CD14-positive monocyte (primary cell): ENCODE data around the gene BOD1. TPM values are rescaled to one million over a fixed set of nuclear protein-coding genes. Genes with fewer than 3 reads are reported as not detected.

Experiments
- DNase-seq, 3 donors: peaks; one replicate each; pipeline ENCODE4 v3.0.0-alpha.2; 2011 to 2022
- H2AFZ ChIP-seq: 2 replicates; pipeline ENCODE4 v1.6.0; 2012; ENCODE audit warnings: mild to moderate bottlenecking, low read depth, low read length, inconsistent platforms; ENCODE audit not compliant: insufficient read depth, poor library complexity, severe bottlenecking
- H3K27ac ChIP-seq, 2 donors: 1 replicate in 1 of 2; 2 replicates in 1 of 2; pipeline ENCODE4 v1.5.1; 2012 to 2013; ENCODE audit warnings: low read length in 2 of 2, control low read depth in 1 of 2, inconsistent platforms in 1 of 2, low read depth in 1 of 2, mild to moderate bottlenecking in 1 of 2
- H3K27me3 ChIP-seq, 2 donors: one replicate each; pipeline versions ENCODE4 v1.6.0 to v1.6.1; 2011 to 2013; ENCODE audit warnings: low read length in 2 of 2; ENCODE audit not compliant: control insufficient read depth in 2 of 2, insufficient read depth in 2 of 2
- H3K36me3 ChIP-seq, 2 donors: replicated peaks in 1 of 2; 1 replicate in 1 of 2; 2 replicates in 1 of 2; pipeline versions ENCODE4 v1.5.1 to v1.6.1; 2012 to 2013; ENCODE audit warnings: low read length in 2 of 2, control low read depth in 1 of 2, inconsistent platforms in 1 of 2, mild to moderate bottlenecking in 1 of 2; ENCODE audit not compliant: insufficient read depth in 2 of 2, control insufficient read depth in 1 of 2
- H3K4me1 ChIP-seq, 2 donors: 1 replicate in 1 of 2; 2 replicates in 1 of 2; pipeline versions ENCODE4 v1.5.1 to v1.6.1; 2012 to 2013; ENCODE audit warnings: low read length in 2 of 2, control low read depth in 1 of 2, inconsistent platforms in 1 of 2, mild to moderate bottlenecking in 1 of 2, moderate library complexity in 1 of 2; ENCODE audit not compliant: insufficient read depth in 2 of 2, control insufficient read depth in 1 of 2
- H3K4me2 ChIP-seq: replicated peaks from 2 replicates; pipeline ENCODE3; 2012; ENCODE audit warnings: low read length, moderate library complexity, mild to moderate bottlenecking; ENCODE audit not compliant: poor library complexity, severe bottlenecking; ENCODE audit errors: extremely low read depth
- H3K4me3 ChIP-seq, 3 experiments: fragments of 200-600 bp in 1 of 3; sonication (generic) in 1 of 3; replicated peaks in 1 of 3; 1 replicate in 2 of 3; 2 replicates in 1 of 3; pipeline ENCODE4 v1.5.1; 2011 to 2013; ENCODE audit warnings: low read length in 3 of 3, mild to moderate bottlenecking in 3 of 3, control low read depth in 2 of 3, low read depth in 2 of 3, inconsistent platforms in 1 of 3, moderate library complexity in 1 of 3
- H3K79me2 ChIP-seq: 2 replicates; pipeline ENCODE4 v1.6.0; 2012; ENCODE audit warnings: mild to moderate bottlenecking, control low read depth, inconsistent platforms, low read length, moderate library complexity; ENCODE audit not compliant: insufficient read depth
- H3K9ac ChIP-seq: 2 replicates; pipeline ENCODE4 v1.6.0; 2017; ENCODE audit warnings: low read length, mild to moderate bottlenecking; ENCODE audit not compliant: insufficient read depth, poor library complexity, severe bottlenecking
- H3K9me3 ChIP-seq, 2 donors: replicated peaks in 1 of 2; 1 replicate in 1 of 2; 2 replicates in 1 of 2; pipeline versions ENCODE4 v1.5.1 to v1.6.1; 2012 to 2013; ENCODE audit warnings: low read length in 2 of 2, control low read depth in 1 of 2; ENCODE audit not compliant: control insufficient read depth in 1 of 2, insufficient read depth in 1 of 2
- H4K20me1 ChIP-seq: 2 replicates; pipeline ENCODE4 v1.6.0; 2012; ENCODE audit warnings: mild to moderate bottlenecking, low read length, control low read depth, moderate library complexity; ENCODE audit not compliant: insufficient read depth
- H3K27ac Mint-ChIP-seq, 7 donors: one replicate each; pipeline ENCODE4 v1.8.0; 2020; ENCODE audit warnings: mild to moderate bottlenecking in 7 of 7, mixed read lengths in 7 of 7, moderate library complexity in 6 of 7, inconsistent platforms in 2 of 7
- H3K27me3 Mint-ChIP-seq, 3 donors: one replicate each; pipeline ENCODE4 v1.8.0; 2021 to 2022; ENCODE audit warnings: low read depth in 3 of 3, mild to moderate bottlenecking in 3 of 3, mixed read lengths in 3 of 3, moderate library complexity in 3 of 3, inconsistent platforms in 1 of 3
- H3K36me3 Mint-ChIP-seq, 2 donors: one replicate each; pipeline ENCODE4 v1.8.0; 2020; ENCODE audit warnings: mixed read lengths in 2 of 2, inconsistent platforms in 1 of 2, mild to moderate bottlenecking in 1 of 2
- H3K4me1 Mint-ChIP-seq: one replicate; pipeline ENCODE4 v1.8.0; 2020; ENCODE audit warnings: mild to moderate bottlenecking, mixed read lengths
- H3K4me3 Mint-ChIP-seq, 2 donors: one replicate each; pipeline ENCODE4 v1.8.0; 2020; ENCODE audit warnings: mild to moderate bottlenecking in 2 of 2, mixed read lengths in 2 of 2, moderate library complexity in 1 of 2
- H3K9me3 Mint-ChIP-seq, 7 donors: one replicate each; pipeline ENCODE4 v1.8.0; 2020 to 2022; ENCODE audit warnings: mixed read lengths in 7 of 7, mild to moderate bottlenecking in 6 of 7, moderate library complexity in 6 of 7, inconsistent platforms in 2 of 7
- WGBS: methylation state at CpG from one replicate; pipeline ENCODE4 v1.1.5; 2013; ENCODE audit warnings: missing lambda C conversion rate; ENCODE audit not compliant: insufficient coverage; 5-methylcytosine and 5-hydroxymethylcytosine counted together
- intact Hi-C, 2 donors: fragments of 100-400 bp; cut with micrococcal nuclease; formaldehyde crosslinking; loops; one replicate each; pipeline versions ENCODE4 v1.15.0 to v1.15.1; 2023
- polyA plus RNA-seq, 3 donors: library from polyadenylated mRNA; depleted of rRNA in 1 of 3; unstranded in 2 of 3; stranded (reverse) in 1 of 3; fragments of 300-500 nt in 2 of 3; fragments of >200 nt in 1 of 3; fragmentation: Illumina TruSeq in 2 of 3; gene quantifications; 1 replicate in 2 of 3; 2 replicates in 1 of 3; pipeline ENCODE4 v1.2.3, GENCODE V29; 2012 to 2021
- TF ChIP-seq, protein P1 (sequence below): fragments of 200-600 bp; IDR thresholded peaks from one replicate; pipeline ENCODE4 v1.8.0; 2022; ENCODE audit warnings: antibody characterized with exemption, mild to moderate bottlenecking

The BOD1 gene
- polyA plus RNA-seq, 3 donors = 4.5 to 11.3 (median 5.8) TPM

DNA sequence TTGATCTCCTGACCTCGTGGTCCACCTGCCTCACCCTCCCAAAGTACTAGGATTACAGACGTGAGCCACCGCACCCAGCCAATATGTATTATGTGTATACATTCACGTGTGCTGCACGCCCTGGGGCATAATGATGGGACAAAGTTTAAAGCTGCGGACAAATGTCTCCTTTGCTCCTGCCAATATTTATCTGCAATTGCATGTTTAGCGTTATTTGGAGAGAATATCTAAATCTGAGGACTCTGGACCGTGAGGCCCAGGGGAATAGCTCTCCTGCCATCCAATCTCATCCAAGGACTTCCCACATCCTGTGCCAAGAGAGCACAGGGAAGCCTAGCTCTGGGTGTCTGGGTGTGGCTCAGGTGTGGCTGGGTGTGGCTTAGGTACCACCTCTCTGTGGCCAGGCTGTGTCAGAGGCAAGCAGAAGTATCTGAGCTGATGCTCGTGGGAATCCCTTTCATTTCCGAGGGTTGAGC lies 6.9 kb upstream of the BOD1 start:
- Histone ChIP-seq H3K36me3 (no peaks in the 10 kb centered on the region), H4K20me1 (no peaks in the 10 kb centered on the region), H3K4me3 (no peak overlapping the region), H2AFZ (no peak overlapping the region), H3K9me3 (no peaks in the 10 kb centered on the region), H3K27me3 (no peaks in the 10 kb centered on the region), H3K4me2 (no peak overlapping the region), H3K79me2 (no peaks in the 10 kb centered on the region), H3K27ac (no peak overlapping the region), H3K4me1 (peaks cover 2 to 4% of the 10 kb centered on the region in 2 donors), H3K9ac (no peak overlapping the region)
- no peak for DNase-seq
- Mint-ChIP-seq H3K4me3 (no peak overlapping the region), H3K27me3 (peaks cover 0 to 5% (median 4%) of the 10 kb centered on the region in 3 donors), H3K9me3 (no peaks in the 10 kb centered on the region), H3K27ac (peak overlapping the region in 2 of 7 donors; percentile 15 to 28), H3K36me3 (no peaks in the 10 kb centered on the region), H3K4me1 (peaks cover 9% of the 10 kb centered on the region)
- 100% methylated on average over 5 of the region's 10 CpGs for WGBS
- intact Hi-C loops = no loop called here
- TF ChIP-seq, protein P1, sequence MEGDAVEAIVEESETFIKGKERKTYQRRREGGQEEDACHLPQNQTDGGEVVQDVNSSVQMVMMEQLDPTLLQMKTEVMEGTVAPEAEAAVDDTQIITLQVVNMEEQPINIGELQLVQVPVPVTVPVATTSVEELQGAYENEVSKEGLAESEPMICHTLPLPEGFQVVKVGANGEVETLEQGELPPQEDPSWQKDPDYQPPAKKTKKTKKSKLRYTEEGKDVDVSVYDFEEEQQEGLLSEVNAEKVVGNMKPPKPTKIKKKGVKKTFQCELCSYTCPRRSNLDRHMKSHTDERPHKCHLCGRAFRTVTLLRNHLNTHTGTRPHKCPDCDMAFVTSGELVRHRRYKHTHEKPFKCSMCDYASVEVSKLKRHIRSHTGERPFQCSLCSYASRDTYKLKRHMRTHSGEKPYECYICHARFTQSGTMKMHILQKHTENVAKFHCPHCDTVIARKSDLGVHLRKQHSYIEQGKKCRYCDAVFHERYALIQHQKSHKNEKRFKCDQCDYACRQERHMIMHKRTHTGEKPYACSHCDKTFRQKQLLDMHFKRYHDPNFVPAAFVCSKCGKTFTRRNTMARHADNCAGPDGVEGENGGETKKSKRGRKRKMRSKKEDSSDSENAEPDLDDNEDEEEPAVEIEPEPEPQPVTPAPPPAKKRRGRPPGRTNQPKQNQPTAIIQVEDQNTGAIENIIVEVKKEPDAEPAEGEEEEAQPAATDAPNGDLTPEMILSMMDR = no peak

DNA sequence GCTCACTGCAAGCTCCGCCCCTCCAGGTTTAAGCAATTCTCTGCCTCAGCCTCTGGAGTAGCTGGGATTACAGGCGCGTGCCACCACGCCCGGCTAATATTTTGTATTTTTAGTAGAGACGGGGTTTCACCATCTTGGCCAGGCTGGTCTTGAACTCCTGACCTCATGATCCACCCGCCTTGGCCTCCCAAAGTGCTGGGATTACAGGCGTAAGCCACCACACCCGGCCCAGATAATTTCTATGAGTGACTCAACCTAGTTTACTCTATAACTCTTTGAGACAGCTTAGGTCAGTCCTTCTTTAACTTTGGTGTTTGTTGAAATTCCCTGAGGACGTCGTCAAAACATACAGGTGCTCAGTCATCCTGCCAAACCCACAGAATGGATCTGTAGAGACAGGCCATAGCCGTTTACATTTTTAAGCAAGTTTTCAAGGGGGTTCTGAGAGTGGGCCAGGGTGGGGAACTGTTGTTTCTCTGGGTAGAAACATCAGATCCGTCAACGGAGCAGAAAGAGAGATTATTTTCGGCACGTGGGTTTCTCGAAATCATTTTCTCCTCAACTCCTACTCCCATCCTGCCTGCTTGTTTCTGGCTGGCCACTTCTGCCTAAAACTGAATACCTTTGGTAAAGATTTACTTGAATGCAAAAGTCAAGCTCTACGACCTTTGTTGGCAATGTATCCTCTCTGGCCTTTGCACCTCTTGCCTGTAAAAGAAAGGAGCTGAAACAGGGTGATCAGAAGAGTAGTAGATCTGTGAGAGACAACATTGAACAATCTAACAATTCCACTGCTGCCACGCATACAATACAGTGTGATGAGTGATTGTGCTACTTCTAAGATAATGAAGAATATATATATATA lies 6.0 kb upstream of the BOD1 start:
- Histone ChIP-seq H3K4me3 (no peak overlapping the region), H3K27ac (no peak overlapping the region), H3K9me3 (no peaks in the 10 kb centered on the region), H4K20me1 (no peaks in the 10 kb centered on the region), H3K4me2 (no peak overlapping the region), H2AFZ (no peak overlapping the region), H3K27me3 (no peaks in the 10 kb centered on the region), H3K79me2 (no peaks in the 10 kb centered on the region), H3K9ac (no peak overlapping the region), H3K4me1 (peaks cover 2 to 4% of the 10 kb centered on the region in 2 donors), H3K36me3 (no peaks in the 10 kb centered on the region)
- intact Hi-C loops = no loop called here
- Mint-ChIP-seq H3K27me3 (peaks cover 0 to 5% (median 0%) of the 10 kb centered on the region in 3 donors), H3K36me3 (no peaks in the 10 kb centered on the region), H3K27ac (no peak overlapping the region), H3K4me1 (peaks cover 11% of the 10 kb centered on the region), H3K9me3 (no peaks in the 10 kb centered on the region), H3K4me3 (no peak overlapping the region)
- no peak for DNase-seq
- WGBS = 81% methylated on average over 6 of the region's 19 CpGs
- TF ChIP-seq, protein P1 = no peak
